ENCODE results near the gene ENTPD2.

- TF ChIP-seq CTCF (conservative IDR thresholded peaks at IDR 0.05) (no peak), EZH2 (IDR thresholded peaks at IDR 0.05; ENCODE audit: low read depth) (no peak)
Observed at GRCh38 chr9:137023157-137023556, 30.7 kb downstream of the ENTPD2 start.

All from PC-9 (cell line).